ENCODE measurements around the gene TAGAP.

TAGAP gene

GRCh38 chr6:159063549-159063948 is 18.8 kb upstream of the TAGAP start:
- no peak for ATAC-seq
- TF ChIP-seq CSDC2 (CRISPR knock-in tag; IDR thresholded peaks at IDR 0.05) = no peak
- no peak for TF ChIP-seq ZNF8 (CRISPR knock-in tag; IDR thresholded peaks at IDR 0.05)
- TF ChIP-seq ZNF565 (CRISPR knock-in tag; conservative IDR thresholded peaks at IDR 0.05; ENCODE audit: low read depth) = no peak
- no peak for TF ChIP-seq TOX (CRISPR knock-in tag; IDR thresholded peaks at IDR 0.05; ENCODE audit: borderline replicate concordance)
- TF ChIP-seq, protein P1, sequence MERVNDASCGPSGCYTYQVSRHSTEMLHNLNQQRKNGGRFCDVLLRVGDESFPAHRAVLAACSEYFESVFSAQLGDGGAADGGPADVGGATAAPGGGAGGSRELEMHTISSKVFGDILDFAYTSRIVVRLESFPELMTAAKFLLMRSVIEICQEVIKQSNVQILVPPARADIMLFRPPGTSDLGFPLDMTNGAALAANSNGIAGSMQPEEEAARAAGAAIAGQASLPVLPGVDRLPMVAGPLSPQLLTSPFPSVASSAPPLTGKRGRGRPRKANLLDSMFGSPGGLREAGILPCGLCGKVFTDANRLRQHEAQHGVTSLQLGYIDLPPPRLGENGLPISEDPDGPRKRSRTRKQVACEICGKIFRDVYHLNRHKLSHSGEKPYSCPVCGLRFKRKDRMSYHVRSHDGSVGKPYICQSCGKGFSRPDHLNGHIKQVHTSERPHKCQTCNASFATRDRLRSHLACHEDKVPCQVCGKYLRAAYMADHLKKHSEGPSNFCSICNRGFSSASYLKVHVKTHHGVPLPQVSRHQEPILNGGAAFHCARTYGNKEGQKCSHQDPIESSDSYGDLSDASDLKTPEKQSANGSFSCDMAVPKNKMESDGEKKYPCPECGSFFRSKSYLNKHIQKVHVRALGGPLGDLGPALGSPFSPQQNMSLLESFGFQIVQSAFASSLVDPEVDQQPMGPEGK (CRISPR knock-in tag; IDR thresholded peaks at IDR 0.05; ENCODE audit: borderline replicate concordance) = no peak
- TF ChIP-seq, protein P2, sequence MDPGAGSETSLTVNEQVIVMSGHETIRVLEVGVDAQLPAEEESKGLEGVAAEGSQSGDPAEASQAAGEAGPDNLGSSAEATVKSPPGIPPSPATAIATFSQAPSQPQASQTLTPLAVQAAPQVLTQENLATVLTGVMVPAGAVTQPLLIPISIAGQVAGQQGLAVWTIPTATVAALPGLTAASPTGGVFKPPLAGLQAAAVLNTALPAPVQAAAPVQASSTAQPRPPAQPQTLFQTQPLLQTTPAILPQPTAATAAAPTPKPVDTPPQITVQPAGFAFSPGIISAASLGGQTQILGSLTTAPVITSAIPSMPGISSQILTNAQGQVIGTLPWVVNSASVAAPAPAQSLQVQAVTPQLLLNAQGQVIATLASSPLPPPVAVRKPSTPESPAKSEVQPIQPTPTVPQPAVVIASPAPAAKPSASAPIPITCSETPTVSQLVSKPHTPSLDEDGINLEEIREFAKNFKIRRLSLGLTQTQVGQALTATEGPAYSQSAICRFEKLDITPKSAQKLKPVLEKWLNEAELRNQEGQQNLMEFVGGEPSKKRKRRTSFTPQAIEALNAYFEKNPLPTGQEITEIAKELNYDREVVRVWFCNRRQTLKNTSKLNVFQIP (CRISPR knock-in tag; IDR thresholded peaks at IDR 0.05; ENCODE audit: borderline replicate concordance, low read depth) = no peak
- TF ChIP-seq GLIS3 (CRISPR knock-in tag; IDR thresholded peaks at IDR 0.05) = no peak
- TF ChIP-seq PPARA (CRISPR knock-in tag; IDR thresholded peaks at IDR 0.05; ENCODE audit: borderline replicate concordance) = no peak
- TF ChIP-seq ZC3H10 (CRISPR knock-in tag; IDR thresholded peaks at IDR 0.05) = no peak

DNA sequence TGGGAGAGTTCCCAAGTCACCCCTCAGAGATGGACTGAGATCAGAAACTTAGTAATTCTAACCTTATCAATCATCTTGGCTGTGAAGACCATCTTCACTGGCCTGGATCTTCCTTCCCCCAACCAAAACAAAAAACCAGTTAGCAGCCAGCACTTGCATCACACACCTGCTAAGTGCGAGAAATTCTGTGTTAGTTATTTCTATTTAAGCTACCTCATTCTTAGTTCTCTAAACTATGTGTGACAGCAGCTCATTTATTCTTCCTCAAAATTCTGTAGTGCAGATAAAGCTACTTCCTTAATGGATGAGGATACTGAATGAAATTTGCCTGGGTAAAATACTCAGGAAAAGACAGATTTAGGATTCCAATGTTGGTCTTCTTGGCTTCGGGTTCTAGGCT is 18.2 kb upstream of the TAGAP start:
- no peak for ATAC-seq
- TF ChIP-seq ZC3H10 (CRISPR knock-in tag; IDR thresholded peaks at IDR 0.05) = no peak
- TF ChIP-seq ESRRG (CRISPR knock-in tag; IDR thresholded peaks at IDR 0.05) = no peak
- TF ChIP-seq ZNF565 (CRISPR knock-in tag; conservative IDR thresholded peaks at IDR 0.05; ENCODE audit: low read depth) = no peak
- TF ChIP-seq ZFP3 (CRISPR knock-in tag; IDR thresholded peaks at IDR 0.05) = no peak
- no peak for TF ChIP-seq ISL1 (CRISPR knock-in tag; IDR thresholded peaks at IDR 0.05)
- no peak for TF ChIP-seq CSRNP3 (CRISPR knock-in tag; IDR thresholded peaks at IDR 0.05)
- TF ChIP-seq ZFP30 (CRISPR knock-in tag; IDR thresholded peaks at IDR 0.05) = no peak
- no peak for TF ChIP-seq ZNF70 (CRISPR knock-in tag; IDR thresholded peaks at IDR 0.05)

DNA sequence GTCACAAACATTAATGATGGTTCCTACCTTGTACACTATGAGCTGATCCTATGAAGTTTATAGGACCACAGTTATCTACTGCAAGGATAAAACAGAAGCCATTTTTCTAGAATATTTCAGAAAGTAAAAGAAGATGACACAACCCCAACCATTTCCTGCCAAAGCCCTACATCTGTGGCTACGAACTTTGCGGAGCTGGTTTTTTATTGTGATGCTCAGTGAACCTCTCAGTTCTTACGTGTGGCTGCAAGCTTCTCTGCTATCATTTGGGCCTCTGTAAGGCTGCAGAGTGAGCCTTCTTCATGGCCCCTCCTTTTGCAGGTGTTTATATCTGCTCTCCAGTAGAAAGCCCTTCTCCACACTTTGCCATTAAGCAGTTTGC is 17.8 kb upstream of the TAGAP start:
- no peak for ATAC-seq
- TF ChIP-seq TOX (CRISPR knock-in tag; IDR thresholded peaks at IDR 0.05; ENCODE audit: borderline replicate concordance) (no peak), PPARA (CRISPR knock-in tag; IDR thresholded peaks at IDR 0.05; ENCODE audit: borderline replicate concordance) (no peak), ARNTL (CRISPR knock-in tag; IDR thresholded peaks at IDR 0.05; ENCODE audit: borderline replicate concordance, low read depth) (no peak), CSRNP3 (CRISPR knock-in tag; IDR thresholded peaks at IDR 0.05) (no peak), ZFP30 (CRISPR knock-in tag; IDR thresholded peaks at IDR 0.05) (no peak)

DNA sequence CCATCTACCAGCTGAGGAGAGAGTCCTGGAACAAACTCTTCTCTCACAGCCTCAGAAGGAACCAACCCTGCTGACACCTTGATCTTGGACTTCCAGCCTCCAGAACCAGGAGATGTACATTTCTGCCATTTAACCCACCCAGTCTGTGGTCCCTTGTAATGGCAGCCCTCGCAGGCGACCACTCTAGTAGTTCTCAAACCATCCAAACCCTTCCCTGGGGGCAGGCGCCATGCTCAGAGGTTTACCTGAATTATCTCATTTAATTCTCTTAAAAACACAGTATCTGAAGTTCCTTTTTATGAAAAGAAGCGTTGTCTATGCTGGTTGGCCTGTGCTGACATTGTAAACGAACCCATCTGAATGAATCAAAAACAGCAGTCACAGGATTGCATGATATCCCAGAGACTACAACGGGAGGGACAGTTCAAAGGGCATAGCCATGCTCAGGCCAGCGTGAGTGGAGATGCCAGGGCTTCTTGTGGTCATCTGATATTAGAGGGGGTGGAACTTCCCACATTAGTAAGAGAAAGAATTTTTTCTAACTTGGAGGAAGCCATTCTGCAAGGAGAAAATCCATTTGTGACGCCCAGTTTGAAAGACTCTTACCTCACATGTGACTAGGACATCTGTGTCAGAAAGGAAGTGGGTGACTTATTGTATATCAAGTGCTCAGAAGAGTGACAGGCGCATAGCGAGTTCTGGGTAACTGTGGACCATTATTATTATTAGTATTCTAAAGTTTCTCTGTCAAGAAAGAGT is 17.2 kb upstream of the TAGAP start:
- ATAC-seq = no peak

GRCh38 chr6:159061146-159061545 is 16.4 kb upstream of the TAGAP start:
- TF ChIP-seq ISL1 (CRISPR knock-in tag; IDR thresholded peaks at IDR 0.05) (no peak), GLIS3 (CRISPR knock-in tag; IDR thresholded peaks at IDR 0.05) (no peak), ZFP30 (CRISPR knock-in tag; IDR thresholded peaks at IDR 0.05) (no peak), BACH2 (CRISPR knock-in tag; IDR thresholded peaks at IDR 0.05; ENCODE audit: borderline replicate concordance) (no peak), ZNF8 (CRISPR knock-in tag; IDR thresholded peaks at IDR 0.05) (no peak), ZC3H10 (CRISPR knock-in tag; IDR thresholded peaks at IDR 0.05) (no peak), PPARA (CRISPR knock-in tag; IDR thresholded peaks at IDR 0.05; ENCODE audit: borderline replicate concordance) (no peak), ZNF70 (CRISPR knock-in tag; IDR thresholded peaks at IDR 0.05) (no peak), ARNTL (CRISPR knock-in tag; IDR thresholded peaks at IDR 0.05; ENCODE audit: borderline replicate concordance, low read depth) (no peak), TOX (CRISPR knock-in tag; IDR thresholded peaks at IDR 0.05; ENCODE audit: borderline replicate concordance) (no peak)
- TF ChIP-seq, protein P3, sequence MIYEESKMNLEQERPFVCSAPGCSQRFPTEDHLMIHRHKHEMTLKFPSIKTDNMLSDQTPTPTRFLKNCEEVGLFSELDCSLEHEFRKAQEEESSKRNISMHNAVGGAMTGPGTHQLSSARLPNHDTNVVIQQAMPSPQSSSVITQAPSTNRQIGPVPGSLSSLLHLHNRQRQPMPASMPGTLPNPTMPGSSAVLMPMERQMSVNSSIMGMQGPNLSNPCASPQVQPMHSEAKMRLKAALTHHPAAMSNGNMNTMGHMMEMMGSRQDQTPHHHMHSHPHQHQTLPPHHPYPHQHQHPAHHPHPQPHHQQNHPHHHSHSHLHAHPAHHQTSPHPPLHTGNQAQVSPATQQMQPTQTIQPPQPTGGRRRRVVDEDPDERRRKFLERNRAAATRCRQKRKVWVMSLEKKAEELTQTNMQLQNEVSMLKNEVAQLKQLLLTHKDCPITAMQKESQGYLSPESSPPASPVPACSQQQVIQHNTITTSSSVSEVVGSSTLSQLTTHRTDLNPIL (CRISPR knock-in tag; IDR thresholded peaks at IDR 0.05; ENCODE audit: low read depth) = no peak
- TF ChIP-seq, protein P1 (CRISPR knock-in tag; IDR thresholded peaks at IDR 0.05; ENCODE audit: borderline replicate concordance) = no peak
- TF ChIP-seq, protein P2 (CRISPR knock-in tag; IDR thresholded peaks at IDR 0.05; ENCODE audit: borderline replicate concordance, low read depth) = no peak
- ATAC-seq = no peak

More for the DNA sequence above, 17.2 kb upstream of the TAGAP start:
- no peak for TF ChIP-seq PPARA (CRISPR knock-in tag; IDR thresholded peaks at IDR 0.05; ENCODE audit: borderline replicate concordance)

Data from SK-N-SH treated with all-trans-retinoic acid at 6 μM for 48 hours (cell line).